ENCODE measurements around the gene LGALS9. TPM values are rescaled to one million over a fixed set of nuclear protein-coding genes. Genes with fewer than 3 reads are reported as not detected.
"Not testable (repeated sequence)": the region's sequence is repeated elsewhere in the genome, so short reads cannot be mapped to it uniquely, and the experiment has no call there.

Gene LGALS9
- total and polyA plus RNA-seq, 12 donors = 3.5 to 87.7 (median 44.4) TPM

GRCh38 chr17:27649929-27650328 is 18.9 kb downstream of the LGALS9 start:
- H3K27me3 ChIP-seq = no peaks in the 10 kb centered on the region
- H3K27ac ChIP-seq = no peak overlapping the region
- TF ChIP-seq, protein P1, sequence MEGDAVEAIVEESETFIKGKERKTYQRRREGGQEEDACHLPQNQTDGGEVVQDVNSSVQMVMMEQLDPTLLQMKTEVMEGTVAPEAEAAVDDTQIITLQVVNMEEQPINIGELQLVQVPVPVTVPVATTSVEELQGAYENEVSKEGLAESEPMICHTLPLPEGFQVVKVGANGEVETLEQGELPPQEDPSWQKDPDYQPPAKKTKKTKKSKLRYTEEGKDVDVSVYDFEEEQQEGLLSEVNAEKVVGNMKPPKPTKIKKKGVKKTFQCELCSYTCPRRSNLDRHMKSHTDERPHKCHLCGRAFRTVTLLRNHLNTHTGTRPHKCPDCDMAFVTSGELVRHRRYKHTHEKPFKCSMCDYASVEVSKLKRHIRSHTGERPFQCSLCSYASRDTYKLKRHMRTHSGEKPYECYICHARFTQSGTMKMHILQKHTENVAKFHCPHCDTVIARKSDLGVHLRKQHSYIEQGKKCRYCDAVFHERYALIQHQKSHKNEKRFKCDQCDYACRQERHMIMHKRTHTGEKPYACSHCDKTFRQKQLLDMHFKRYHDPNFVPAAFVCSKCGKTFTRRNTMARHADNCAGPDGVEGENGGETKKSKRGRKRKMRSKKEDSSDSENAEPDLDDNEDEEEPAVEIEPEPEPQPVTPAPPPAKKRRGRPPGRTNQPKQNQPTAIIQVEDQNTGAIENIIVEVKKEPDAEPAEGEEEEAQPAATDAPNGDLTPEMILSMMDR (IDR thresholded peaks at IDR 0.05) = no peak
- TF ChIP-seq POLR2A (IDR thresholded peaks at IDR 0.05) = no peak
- H3K36me3 ChIP-seq (replicated peaks in 1 of 2) = no peaks in the 10 kb centered on the region
- no peaks in the 10 kb centered on the region for H3K9me3 ChIP-seq (replicated peaks in 1 of 3)
- no peaks in the 10 kb centered on the region for H3K4me1 ChIP-seq (replicated peaks in 1 of 2)
- no peak overlapping the region for H3K4me3 ChIP-seq
- 72 to 87% (median 82%) methylated on average over 9 to 16 of the region's 16 CpGs for WGBS, 4 donors
- intact Hi-C loops (cut with DNase I) = loop anchor here (2.0 to 5.0 kb wide), 3 partner anchors 39 to 107 kb away; no protein-coding TSS in a partner anchor
- DNase-seq = peak in 5 of 7 donors; percentile 42 to 69 (median 56)

- no peaks in the 10 kb centered on the region for H3K36me3 ChIP-seq (replicated peaks in 1 of 2)
- no peaks in the 10 kb centered on the region for H3K27me3 ChIP-seq
- TF ChIP-seq, protein P1 (IDR thresholded peaks at IDR 0.05) = no peak
- TF ChIP-seq POLR2A (IDR thresholded peaks at IDR 0.05) = no peak
- no peaks in the 10 kb centered on the region for H3K9me3 ChIP-seq (replicated peaks in 1 of 3)
- 75 to 90% (median 80%) methylated on average over 5 to 11 of the region's 11 CpGs for WGBS, 4 donors
- H3K4me1 ChIP-seq (replicated peaks in 1 of 2) = no peaks in the 10 kb centered on the region
- no peak for DNase-seq
- no peak overlapping the region for H3K4me3 ChIP-seq
- H3K27ac ChIP-seq = no peak overlapping the region
- intact Hi-C loops (cut with DNase I) = loop anchor here (2.0 to 5.0 kb wide), 3 partner anchors 40 to 106 kb away; no protein-coding TSS in a partner anchor
Observed at GRCh38 chr17:27650836-27651235, 19.8 kb downstream of the LGALS9 start.

DNA sequence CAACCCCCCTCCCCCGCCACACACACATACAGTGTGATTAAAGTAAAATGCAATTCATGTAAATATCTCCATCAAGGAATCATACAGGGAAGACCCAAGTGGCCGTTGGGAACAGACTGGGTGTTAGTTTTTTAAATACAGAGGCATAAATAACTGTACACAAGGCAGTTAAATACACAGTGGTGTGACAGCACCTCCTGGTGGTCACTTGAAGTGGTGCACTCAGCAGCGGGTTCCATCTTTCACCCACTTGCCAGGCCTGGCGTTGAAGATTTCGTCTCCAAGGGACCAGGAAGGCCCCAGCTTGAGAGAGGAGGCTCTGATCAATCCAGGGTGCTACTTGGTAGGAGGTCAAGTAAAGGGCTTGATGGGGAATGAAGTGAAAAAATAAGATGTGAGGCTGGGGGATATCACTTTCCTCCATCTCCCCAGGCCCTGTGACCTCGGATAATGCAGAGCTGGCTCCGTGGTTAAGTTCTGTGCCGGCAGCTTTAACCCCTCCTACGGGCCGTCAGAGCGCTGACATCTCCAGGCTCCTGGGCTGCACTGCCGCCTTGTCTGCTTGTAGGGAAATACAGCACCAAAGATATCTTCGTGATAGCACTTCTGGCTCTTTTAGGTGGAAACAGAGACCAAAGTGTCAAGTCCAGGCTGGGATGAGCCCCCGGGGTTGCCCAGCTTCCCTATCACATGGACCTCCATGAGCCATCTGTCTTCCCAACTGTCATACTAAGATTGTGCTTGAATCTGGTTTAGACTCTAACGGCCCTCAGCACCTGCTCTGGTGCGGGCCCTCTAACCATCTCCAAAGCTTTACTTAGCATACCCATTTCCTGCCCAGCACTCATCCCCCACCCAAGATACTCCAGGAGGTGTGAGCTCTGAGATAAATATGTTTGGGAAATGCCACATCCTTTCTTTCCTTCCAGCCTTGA is 20.7 kb downstream of the LGALS9 start:
- H3K4me1 ChIP-seq (replicated peaks in 1 of 2) = no peaks in the 10 kb centered on the region
- H3K27ac ChIP-seq = no peak overlapping the region
- H3K9me3 ChIP-seq (replicated peaks in 1 of 3) = no peaks in the 10 kb centered on the region
- H3K36me3 ChIP-seq (replicated peaks in 1 of 2) = no peaks in the 10 kb centered on the region
- TF ChIP-seq, protein P1 (IDR thresholded peaks at IDR 0.05) = peak; percentile 91 to 97 (median 94)
- TF ChIP-seq POLR2A (IDR thresholded peaks at IDR 0.05) = no peak
- no peaks in the 10 kb centered on the region for H3K27me3 ChIP-seq
- no peak overlapping the region for H3K4me3 ChIP-seq
- WGBS, 4 donors = 40 to 51% (median 46%) methylated on average over 15 to 16 of the region's 16 CpGs
- intact Hi-C loops (cut with DNase I) = loop anchor here (2.0 to 5.0 kb wide), 3 partner anchors 41 to 106 kb away; no protein-coding TSS in a partner anchor
- DNase-seq = peak; percentile 61 to 91 (median 77)

GRCh38 chr17:27653449-27653971 is 22.5 kb downstream of the LGALS9 start:
- H3K4me3 ChIP-seq; H3K36me3 ChIP-seq (replicated peaks in 1 of 2); DNase-seq; H3K27me3 ChIP-seq; H3K4me1 ChIP-seq (replicated peaks in 1 of 2); H3K9me3 ChIP-seq (replicated peaks in 1 of 3); H3K27ac ChIP-seq: not testable (repeated sequence)
- intact Hi-C loops (cut with DNase I) = loop anchor here in 1 of 2 donors (5.0 kb wide), 1 partner anchor 104 kb away; no protein-coding TSS in a partner anchor
- WGBS, 4 donors = 72 to 86% (median 82%) methylated on average over 4 to 9 of the region's 9 CpGs

Measured in adrenal gland (tissue), 12 donors.